IPS-NIHi7 (cell line): Measurements from ENCODE around the gene ITGAD.

ENCODE experiments used
- DNase-seq: peaks from one replicate; pipeline ENCODE4 v3.0.0; 2012; ENCODE audit warnings: mixed read lengths; ENCODE audit errors: extremely low spot score

The ITGAD gene

GRCh38 chr16:31458844-31459686 lies 65.9 kb downstream of the ITGAD start, which contains the start of gene ARMC5:
TSS of gene ARMC5 (plus strand) at chr16:31459501. CDS start at chr16:31459525, 24 bp downstream.
- peak; percentile 88 for DNase-seq

GRCh38 chr16:31459687-31460581 lies 66.8 kb downstream of the ITGAD start:
- DNase-seq: peak; percentile 94

- no peak for DNase-seq
These were observed 67.5 kb downstream of the ITGAD start for GRCh38 chr16:31460582-31461002.

GRCh38 chr16:31461201-31461920 lies 68.2 kb downstream of the ITGAD start:
- DNase-seq: no peak

- no peak for DNase-seq
These were observed 69.0 kb downstream of the ITGAD start for GRCh38 chr16:31461921-31462804.

GRCh38 chr16:31464348-31464769 lies 71.2 kb downstream of the ITGAD start:
- DNase-seq: no peak

GRCh38 chr16:31464781-31465260 lies 71.7 kb downstream of the ITGAD start:
- no peak for DNase-seq

GRCh38 chr16:31465788-31466370 lies 72.7 kb downstream of the ITGAD start:
- DNase-seq: no peak

- DNase-seq: no peak
These were observed 73.3 kb downstream of the ITGAD start for GRCh38 chr16:31466381-31466841.

- no peak for DNase-seq
These were observed 74.1 kb downstream of the ITGAD start for GRCh38 chr16:31467151-31467773.

- DNase-seq: no peak
These were observed 74.7 kb downstream of the ITGAD start for GRCh38 chr16:31467858-31468257.

GRCh38 chr16:31470615-31471014 lies 77.5 kb downstream of the ITGAD start:
- no peak for DNase-seq

GRCh38 chr16:31471241-31471874 lies 78.2 kb downstream of the ITGAD start:
- DNase-seq: no peak

- peak; percentile 49 for DNase-seq
These were observed 79.0 kb downstream of the ITGAD start, which contains the start of gene TGFB1I1 for GRCh38 chr16:31471875-31472708. TSS of gene TGFB1I1 (plus strand) at chr16:31472152. CDS start at chr16:31472189, 37 bp downstream.

GRCh38 chr16:31472709-31473203 lies 79.6 kb downstream of the ITGAD start:
- peak; percentile 84 for DNase-seq

GRCh38 chr16:31473264-31473984 lies 80.3 kb downstream of the ITGAD start:
- no peak for DNase-seq

GRCh38 chr16:31474173-31474714 lies 81.1 kb downstream of the ITGAD start:
- no peak for DNase-seq
